HG03439 (cell line): ENCODE results near the gene SEMA4C.

ENCODE experiments used
- ATAC-seq: cut with Tn5 transposase; IDR thresholded peaks from one replicate; pipeline ENCODE4 v1.9.1; 2021; ENCODE audit warnings: mild to moderate bottlenecking, moderate library complexity; ENCODE audit not compliant: unreplicated experiment

Gene SEMA4C

GRCh38 chr2:96824079-96824870, 45.6 kb downstream of the SEMA4C start:
- no peak for ATAC-seq

GRCh38 chr2:96823198-96823597, 46.7 kb downstream of the SEMA4C start:
- ATAC-seq, result no peak

- ATAC-seq, result no peak
Observed at GRCh38 chr2:96822786-96823185, 47.1 kb downstream of the SEMA4C start.

GRCh38 chr2:96821113-96821675, 48.7 kb downstream of the SEMA4C start:
- no peak for ATAC-seq

GRCh38 chr2:96819876-96820511, 49.9 kb downstream of the SEMA4C start:
- no peak for ATAC-seq

- ATAC-seq, result no peak
Observed at GRCh38 chr2:96819128-96819875, 50.6 kb downstream of the SEMA4C start.

GRCh38 chr2:96817882-96818281, 52.0 kb downstream of the SEMA4C start:
- no peak for ATAC-seq

GRCh38 chr2:96816836-96817702, 52.8 kb downstream of the SEMA4C start:
- no peak for ATAC-seq

- ATAC-seq, result peak; percentile 77
Observed at GRCh38 chr2:96816127-96816835, 53.6 kb downstream of the SEMA4C start, which contains the start of gene CNNM3. CNNM3 (plus strand) TSS chr2:96816268; CDS start chr2:96816278, 10 bp downstream.

- ATAC-seq, result peak; percentile 2
Observed at GRCh38 chr2:96815326-96816126, 54.4 kb downstream of the SEMA4C start.

- no peak for ATAC-seq
Observed at GRCh38 chr2:96813656-96814055, 56.2 kb downstream of the SEMA4C start.

GRCh38 chr2:96811917-96812316, 58.0 kb downstream of the SEMA4C start:
- no peak for ATAC-seq

- ATAC-seq, result no peak
Observed at GRCh38 chr2:96810783-96811192, 59.1 kb downstream of the SEMA4C start.

- ATAC-seq, result no peak
Observed at GRCh38 chr2:96809951-96810782, 59.7 kb downstream of the SEMA4C start.
